Measurements from ENCODE around the gene TMX2.
"Not testable (repeated sequence)": the region's sequence is repeated elsewhere in the genome, so short reads cannot be mapped to it uniquely, and the experiment has no call there.

Gene TMX2

GRCh38 chr11:57712256-57713150 lies at the start of gene TMX2:
Gene TMX2 (plus strand): TSS chr11:57712593. CDS start chr11:57712619, 26 bp downstream.
- DNase-seq, result peak; percentile 93

GRCh38 chr11:57662893-57663292 lies 49.5 kb upstream of the TMX2 start:
- DNase-seq, result no peak

GRCh38 chr11:57663975-57664374 lies 48.4 kb upstream of the TMX2 start:
- DNase-seq, result no peak

- DNase-seq, result peak; percentile 93
These were observed 45.2 kb upstream of the TMX2 start for GRCh38 chr11:57667117-57667735.

- DNase-seq, result peak; percentile 99
These were observed 44.5 kb upstream of the TMX2 start, which contains the start of gene ZDHHC5 for GRCh38 chr11:57667736-57668433. Gene ZDHHC5 (plus strand): TSS chr11:57668114. CDS start chr11:57673091, 4,977 bp downstream.

- DNase-seq, result peak; percentile 40
These were observed 44.0 kb upstream of the TMX2 start for GRCh38 chr11:57668434-57668782.

GRCh38 chr11:57674251-57674650 lies 38.1 kb upstream of the TMX2 start:
- DNase-seq, result no peak

- DNase-seq, result no peak
These were observed 37.0 kb upstream of the TMX2 start for GRCh38 chr11:57675176-57675941.

- DNase-seq, result no peak
These were observed 33.0 kb upstream of the TMX2 start for GRCh38 chr11:57679396-57679795.

- no peak for DNase-seq
These were observed 31.9 kb upstream of the TMX2 start for GRCh38 chr11:57680552-57680874.

- DNase-seq, result no peak
These were observed 31.2 kb upstream of the TMX2 start for GRCh38 chr11:57681168-57681567.

- DNase-seq, result not testable (repeated sequence)
These were observed 21.9 kb upstream of the TMX2 start for GRCh38 chr11:57690474-57690873.

- no peak for DNase-seq
These were observed 13.5 kb upstream of the TMX2 start for GRCh38 chr11:57698843-57699365.

GRCh38 chr11:57699813-57700212 lies 12.6 kb upstream of the TMX2 start:
- DNase-seq, result no peak

- DNase-seq, result no peak
These were observed 12.0 kb upstream of the TMX2 start for GRCh38 chr11:57700425-57700824.

- no peak for DNase-seq
These were observed 9.1 kb upstream of the TMX2 start for GRCh38 chr11:57703341-57703740.

- no peak for DNase-seq
These were observed 7.5 kb upstream of the TMX2 start for GRCh38 chr11:57704932-57705331.

GRCh38 chr11:57705432-57705831 lies 7.0 kb upstream of the TMX2 start:
- not testable (repeated sequence) for DNase-seq

GRCh38 chr11:57709802-57710367 lies 2.5 kb upstream of the TMX2 start:
- DNase-seq, result no peak

GRCh38 chr11:57711414-57712255 lies 758 bp upstream of the TMX2 start, which contains the start of gene MED19:
Gene MED19 (minus strand): TSS chr11:57712215. CDS start chr11:57712179, 36 bp downstream.
- DNase-seq, result peak; percentile 78

GRCh38 chr11:57713835-57714234 lies 1.4 kb downstream of the TMX2 start:
- no peak for DNase-seq

All from stimulated activated naive CD4-positive, alpha-beta T cell treated with Interleukin-2 at 50 U/mL for 16 hours (primary cell).